ENCODE results near the gene P2RX1. TPM values are rescaled to one million over a fixed set of nuclear protein-coding genes. Genes with fewer than 3 reads are reported as not detected.

The P2RX1 gene
- polyA plus RNA-seq, 3 donors: 22.9 to 117 (median 33.8) TPM

- Histone ChIP-seq H3K9me3 (replicated peaks in 1 of 2; ENCODE audit: control insufficient read depth in 1 of 2, insufficient read depth in 1 of 2, low read length in 2 of 2) (no peaks in the 10 kb centered on the region), H3K9ac (ENCODE audit: insufficient read depth, low read length, poor library complexity, severe bottlenecking) (no peak overlapping the region), H3K27me3 (ENCODE audit: control insufficient read depth in 2 of 2, insufficient read depth in 2 of 2, low read length in 2 of 2) (no peaks in the 10 kb centered on the region), H3K79me2 (ENCODE audit: insufficient read depth, low read length) (no peaks in the 10 kb centered on the region), H3K4me2 (replicated peaks; ENCODE audit: extremely low read depth, low read length, poor library complexity, severe bottlenecking) (peak overlapping the region; percentile 87), H3K4me1 (ENCODE audit: control insufficient read depth in 1 of 2, insufficient read depth in 2 of 2, low read length in 2 of 2) (peaks cover 55 to 70% of the 10 kb centered on the region in 2 donors), H3K4me3 (replicated peaks in 1 of 3; ENCODE audit: low read depth in 2 of 3, low read length in 3 of 3) (peak overlapping the region in 1 of 3 experiments; percentile 79), H3K36me3 (replicated peaks in 1 of 2; ENCODE audit: control insufficient read depth in 1 of 2, insufficient read depth in 2 of 2, low read length in 2 of 2) (peaks cover 25 to 32% of the 10 kb centered on the region in 2 donors), H3K27ac (ENCODE audit: low read depth in 1 of 2, low read length in 2 of 2) (peak overlapping the region in 1 of 2 donors; percentile 61), H2AFZ (ENCODE audit: insufficient read depth, low read depth, low read length, poor library complexity, severe bottlenecking) (no peak overlapping the region), H4K20me1 (ENCODE audit: insufficient read depth, low read length) (no peaks in the 10 kb centered on the region)
- Mint-ChIP-seq H3K4me3 (peak overlapping the region; percentile 82 to 90), H3K9me3 (no peaks in the 10 kb centered on the region), H3K4me1 (peaks cover 53% of the 10 kb centered on the region), H3K36me3 (peaks cover 37 to 38% of the 10 kb centered on the region in 2 donors), H3K27ac (peak overlapping the region in 3 of 7 donors; percentile 77 to 92 (median 91)), H3K27me3 (ENCODE audit: low read depth in 3 of 3) (peaks cover 10 to 16% (median 11%) of the 10 kb centered on the region in 3 donors)
- 96% methylated on average over 3 of the region's 5 CpGs for WGBS (ENCODE audit: insufficient coverage)
- intact Hi-C loops (cut with micrococcal nuclease): loop anchor here (5.0 kb wide), 1 partner anchor 47 kb away; the partner anchor contains the start of gene NCBP3 (in 2 of the 2)
- no peak for DNase-seq
- TF ChIP-seq CTCF (IDR thresholded peaks at IDR 0.05): no peak
Observed at GRCh38 chr17:3894188-3894587, 22.1 kb downstream of the P2RX1 start.

- Mint-ChIP-seq H3K27ac (peak overlapping the region; percentile 69 to 92 (median 89)), H3K4me3 (peak overlapping the region; percentile 82 to 90), H3K4me1 (peaks cover 53% of the 10 kb centered on the region), H3K9me3 (peaks cover 0 to 2% (median 0%) of the 10 kb centered on the region in 7 donors), H3K27me3 (ENCODE audit: low read depth in 3 of 3) (peaks cover 10 to 16% (median 11%) of the 10 kb centered on the region in 3 donors), H3K36me3 (peaks cover 37 to 38% of the 10 kb centered on the region in 2 donors)
- Histone ChIP-seq H3K9ac (ENCODE audit: insufficient read depth, low read length, poor library complexity, severe bottlenecking) (peak overlapping the region; percentile 51), H3K27me3 (ENCODE audit: control insufficient read depth in 2 of 2, insufficient read depth in 2 of 2, low read length in 2 of 2) (no peaks in the 10 kb centered on the region), H3K9me3 (replicated peaks in 1 of 2; ENCODE audit: control insufficient read depth in 1 of 2, insufficient read depth in 1 of 2, low read length in 2 of 2) (no peaks in the 10 kb centered on the region), H3K79me2 (ENCODE audit: insufficient read depth, low read length) (no peaks in the 10 kb centered on the region), H3K36me3 (replicated peaks in 1 of 2; ENCODE audit: control insufficient read depth in 1 of 2, insufficient read depth in 2 of 2, low read length in 2 of 2) (peaks cover 21 to 27% of the 10 kb centered on the region in 2 donors), H3K4me3 (replicated peaks in 1 of 3; ENCODE audit: low read depth in 2 of 3, low read length in 3 of 3) (peak overlapping the region; percentile 39 to 79 (median 51)), H2AFZ (ENCODE audit: insufficient read depth, low read depth, low read length, poor library complexity, severe bottlenecking) (peak overlapping the region; percentile 80), H3K27ac (ENCODE audit: low read depth in 1 of 2, low read length in 2 of 2) (peak overlapping the region; percentile 2 to 75), H3K4me1 (ENCODE audit: control insufficient read depth in 1 of 2, insufficient read depth in 2 of 2, low read length in 2 of 2) (peaks cover 55 to 73% of the 10 kb centered on the region in 2 donors), H3K4me2 (replicated peaks; ENCODE audit: extremely low read depth, low read length, poor library complexity, severe bottlenecking) (peak overlapping the region; percentile 87), H4K20me1 (ENCODE audit: insufficient read depth, low read length) (no peaks in the 10 kb centered on the region)
- 64% methylated on average over 7 of the region's 7 CpGs for WGBS (ENCODE audit: insufficient coverage)
- intact Hi-C loops (cut with micrococcal nuclease): loop anchor here (2.0 to 5.0 kb wide), 2 partner anchors 21 to 46 kb away; partner anchors contain the start of gene NCBP3 (in 2 of the 2)
- TF ChIP-seq CTCF (IDR thresholded peaks at IDR 0.05): no peak
- no peak for DNase-seq
Observed at GRCh38 chr17:3893720-3894116, 22.5 kb downstream of the P2RX1 start.

All from CD14-positive monocyte (primary cell).